ENCODE results near the gene POLR3GL. TPM values are rescaled to one million over a fixed set of nuclear protein-coding genes. Genes with fewer than 3 reads are reported as not detected.
A peak's percentile ranks its signal among the peaks of the same experiment; 100 is the strongest.

The POLR3GL gene
- total RNA-seq, 2 donors from 2014 or later = 32.5 to 36.1 TPM

DNA sequence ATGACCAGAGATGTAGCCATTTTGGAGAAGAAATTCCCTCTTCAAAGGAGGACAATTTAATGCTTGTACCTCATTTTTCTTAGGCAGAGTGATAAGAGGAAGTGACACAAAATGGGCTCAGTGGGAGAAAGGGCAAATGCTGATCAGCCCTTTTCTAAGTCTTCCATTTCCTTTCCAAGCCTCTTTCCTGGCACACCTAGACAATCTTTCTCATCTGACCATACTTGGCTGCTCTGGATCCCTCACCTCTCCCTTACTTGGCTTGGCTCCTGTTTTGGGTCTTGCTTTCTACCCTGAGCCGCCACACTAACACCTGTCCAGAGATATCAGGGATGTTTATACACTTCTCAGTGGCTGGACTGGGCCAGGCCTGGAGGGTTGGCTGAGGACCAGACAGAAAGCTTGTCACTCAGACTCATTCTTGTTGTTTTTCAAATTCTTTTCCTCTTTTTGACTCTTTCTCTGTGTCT, 18.8 kb downstream of the POLR3GL start:
- no peaks in the 10 kb centered on the region for H3K9me3 Mint-ChIP-seq
- H3K27me3 Mint-ChIP-seq (ENCODE audit: low read depth) = no peaks in the 10 kb centered on the region
- no peak for ATAC-seq (replicated peaks in 1 of 2)
- no peak for DNase-seq
- peaks cover 12% of the 10 kb centered on the region for H3K4me1 Mint-ChIP-seq (ENCODE audit: low read depth)
- H3K27ac Mint-ChIP-seq = peak overlapping the region; percentile 64
- H3K36me3 Mint-ChIP-seq (ENCODE audit: insufficient read depth in 2 of 2) = no peaks in the 10 kb centered on the region
- peak overlapping the region in 1 of 2 donors; percentile 17 for H3K4me3 Mint-ChIP-seq

- H3K4me1 Mint-ChIP-seq (ENCODE audit: low read depth) = peaks cover 19% of the 10 kb centered on the region
- H3K4me3 Mint-ChIP-seq = peak overlapping the region in 1 of 2 donors; percentile 55
- H3K27ac Mint-ChIP-seq = peak overlapping the region; percentile 64
- no peaks in the 10 kb centered on the region for H3K27me3 Mint-ChIP-seq (ENCODE audit: low read depth)
- DNase-seq (peak in 1 of 2 donors; percentile 23), ATAC-seq (replicated peaks in 1 of 2) (no peak)
- H3K36me3 Mint-ChIP-seq (ENCODE audit: insufficient read depth in 2 of 2) = no peaks in the 10 kb centered on the region
- no peaks in the 10 kb centered on the region for H3K9me3 Mint-ChIP-seq
These were observed 19.7 kb downstream of the POLR3GL start for GRCh38 chr1:145983960-145984830.

DNA sequence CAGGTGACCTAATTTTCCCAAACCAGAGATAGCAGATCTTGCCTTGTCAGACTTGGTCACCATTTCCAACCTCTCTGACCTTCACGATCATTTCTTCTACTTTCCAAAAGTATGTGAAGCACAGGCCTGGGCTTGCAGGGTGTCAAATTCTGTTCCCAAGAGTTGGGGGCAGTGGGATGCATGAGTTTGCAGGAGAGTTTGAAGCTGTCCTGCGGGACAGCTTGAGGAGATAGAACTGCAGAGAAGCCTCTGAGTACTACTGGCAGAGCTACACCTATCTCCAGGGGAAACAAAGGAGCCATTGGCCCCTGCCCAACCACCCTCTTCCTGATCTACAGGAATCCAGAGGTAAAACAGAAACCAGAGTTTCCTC, 20.6 kb downstream of the POLR3GL start:
- H3K4me1 Mint-ChIP-seq (ENCODE audit: low read depth) = peaks cover 21% of the 10 kb centered on the region
- no peak for DNase-seq
- peak overlapping the region; percentile 55 to 61 for H3K4me3 Mint-ChIP-seq
- H3K27ac Mint-ChIP-seq = peak overlapping the region; percentile 62
- no peaks in the 10 kb centered on the region for H3K36me3 Mint-ChIP-seq (ENCODE audit: insufficient read depth in 2 of 2)
- no peak for ATAC-seq (replicated peaks in 1 of 2)
- H3K27me3 Mint-ChIP-seq (ENCODE audit: low read depth) = no peaks in the 10 kb centered on the region
- H3K9me3 Mint-ChIP-seq = no peaks in the 10 kb centered on the region

DNA sequence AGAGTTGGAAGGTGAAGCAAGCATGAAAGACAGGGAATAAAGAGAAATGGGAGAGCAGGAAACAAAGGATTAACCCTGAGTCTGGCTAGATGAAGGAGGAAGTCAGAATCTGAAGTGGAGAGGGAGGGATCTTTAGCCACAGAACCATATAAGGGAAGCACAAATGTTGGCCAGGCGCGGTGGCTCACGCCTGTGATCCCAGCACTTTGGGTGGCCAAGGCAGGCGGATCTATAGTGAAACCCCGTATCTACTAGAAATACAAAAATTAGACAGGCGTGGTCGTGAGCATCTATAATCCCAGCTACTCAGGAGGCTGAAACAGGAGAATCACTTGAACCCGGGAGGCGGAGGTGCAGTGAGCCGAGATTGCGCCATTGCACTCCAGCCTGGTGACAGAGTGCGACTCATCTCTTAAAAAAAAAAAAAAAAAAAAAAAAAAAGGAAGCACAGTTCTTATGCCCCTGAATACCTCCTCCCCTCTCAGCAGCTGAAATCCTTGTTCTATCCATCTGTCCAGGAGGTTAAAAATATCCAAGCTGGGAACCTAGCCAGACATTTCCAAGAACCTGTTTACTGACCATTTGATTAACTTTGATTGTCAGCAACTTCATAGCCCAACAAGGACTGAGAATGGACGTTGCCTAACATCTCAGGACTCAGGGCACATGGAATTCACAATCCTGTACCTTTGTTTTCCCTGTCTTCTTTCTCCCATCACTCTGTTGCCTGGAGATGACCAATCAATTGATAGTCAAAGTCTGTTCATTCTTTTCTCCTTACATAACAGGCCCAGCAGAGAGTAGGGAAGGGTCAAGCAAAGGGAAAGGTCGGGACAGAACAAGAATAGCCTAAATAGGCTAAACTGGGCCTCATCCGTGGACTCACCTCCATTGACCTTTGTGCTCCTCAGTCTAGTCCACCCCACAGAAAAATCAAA, 21.3 kb downstream of the POLR3GL start:
- Mint-ChIP-seq H3K27ac (peak overlapping the region; percentile 62), H3K4me3 (peak overlapping the region; percentile 55 to 61), H3K27me3 (ENCODE audit: low read depth) (no peaks in the 10 kb centered on the region), H3K9me3 (no peaks in the 10 kb centered on the region), H3K4me1 (ENCODE audit: low read depth) (peaks cover 28% of the 10 kb centered on the region), H3K36me3 (ENCODE audit: insufficient read depth in 2 of 2) (no peaks in the 10 kb centered on the region)
- DNase-seq (no peak), ATAC-seq (replicated peaks in 1 of 2) (no peak)

DNA sequence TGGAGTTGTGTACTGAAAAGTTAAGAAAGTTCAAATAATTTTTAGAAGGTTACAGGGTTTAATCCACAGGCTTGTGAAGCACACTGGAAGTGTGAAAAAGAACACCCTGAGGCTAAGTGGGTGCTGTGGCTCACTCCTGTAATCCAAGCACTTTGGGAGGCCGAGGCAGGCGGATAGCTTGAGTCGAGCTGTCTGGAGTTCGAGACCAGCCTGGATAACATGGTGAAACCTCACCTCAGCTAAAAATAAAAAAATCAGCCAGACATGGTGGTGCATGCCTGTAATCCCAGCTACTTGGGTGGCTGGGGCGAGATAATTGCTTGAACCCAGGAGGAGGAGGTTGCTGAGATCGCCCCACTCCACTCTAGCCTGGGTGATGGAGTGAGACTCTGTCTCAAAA, 22.1 kb downstream of the POLR3GL start:
- Mint-ChIP-seq H3K27me3 (ENCODE audit: low read depth) (no peaks in the 10 kb centered on the region), H3K36me3 (ENCODE audit: insufficient read depth in 2 of 2) (no peaks in the 10 kb centered on the region), H3K27ac (no peak overlapping the region), H3K4me1 (ENCODE audit: low read depth) (peaks cover 33% of the 10 kb centered on the region), H3K4me3 (no peak overlapping the region), H3K9me3 (no peaks in the 10 kb centered on the region)
- ATAC-seq (replicated peaks in 1 of 2) (no peak), DNase-seq (no peak)

DNA sequence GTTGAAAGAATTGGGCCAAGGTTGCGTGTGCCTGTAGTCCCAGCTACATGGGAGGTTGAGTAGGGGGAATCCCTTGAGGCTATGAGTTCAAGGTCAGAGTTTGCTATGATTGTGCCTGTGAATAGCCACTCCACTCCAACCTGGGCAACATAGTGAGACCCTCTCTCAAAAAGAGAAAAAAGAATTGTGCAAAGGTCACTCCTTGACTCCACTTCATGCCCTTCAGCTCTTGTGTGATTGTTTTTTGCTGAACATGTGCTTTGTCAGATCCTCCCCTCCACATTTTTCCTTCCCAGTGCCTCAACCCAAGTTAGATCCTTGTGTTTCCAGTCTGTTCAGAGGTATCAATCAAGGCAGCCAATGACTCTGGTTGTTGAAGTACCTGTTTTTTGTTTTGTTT, 23.4 kb downstream of the POLR3GL start:
- Mint-ChIP-seq H3K27me3 (ENCODE audit: low read depth) (no peaks in the 10 kb centered on the region), H3K9me3 (no peaks in the 10 kb centered on the region), H3K27ac (no peak overlapping the region), H3K36me3 (ENCODE audit: insufficient read depth in 2 of 2) (peaks cover 1 to 8% of the 10 kb centered on the region in 2 donors), H3K4me3 (no peak overlapping the region), H3K4me1 (ENCODE audit: low read depth) (peaks cover 47% of the 10 kb centered on the region)
- DNase-seq (no peak), ATAC-seq (replicated peaks in 1 of 2) (no peak)

GRCh38 chr1:145988773-145989172, 24.3 kb downstream of the POLR3GL start:
- H3K4me1 Mint-ChIP-seq (ENCODE audit: low read depth) = peaks cover 55% of the 10 kb centered on the region
- DNase-seq = no peak
- peak overlapping the region; percentile 13 to 19 for H3K4me3 Mint-ChIP-seq
- no peaks in the 10 kb centered on the region for H3K27me3 Mint-ChIP-seq (ENCODE audit: low read depth)
- H3K36me3 Mint-ChIP-seq (ENCODE audit: insufficient read depth in 2 of 2) = peaks cover 4 to 17% of the 10 kb centered on the region in 2 donors
- no peaks in the 10 kb centered on the region for H3K9me3 Mint-ChIP-seq
- peak; percentile 23 to 30 for ATAC-seq (replicated peaks in 1 of 2)
- H3K27ac Mint-ChIP-seq = peak overlapping the region; percentile 43

- ATAC-seq (replicated peaks in 1 of 2) = no peak
- peak overlapping the region; percentile 10 for H3K27ac Mint-ChIP-seq
- H3K4me3 Mint-ChIP-seq = no peak overlapping the region
- DNase-seq = no peak
- no peaks in the 10 kb centered on the region for H3K9me3 Mint-ChIP-seq
- H3K36me3 Mint-ChIP-seq (ENCODE audit: insufficient read depth in 2 of 2) = peaks cover 19 to 32% of the 10 kb centered on the region in 2 donors
- H3K4me1 Mint-ChIP-seq (ENCODE audit: low read depth) = peaks cover 67% of the 10 kb centered on the region
- no peaks in the 10 kb centered on the region for H3K27me3 Mint-ChIP-seq (ENCODE audit: low read depth)
These were observed 25.9 kb downstream of the POLR3GL start for GRCh38 chr1:145990249-145990855.

DNA sequence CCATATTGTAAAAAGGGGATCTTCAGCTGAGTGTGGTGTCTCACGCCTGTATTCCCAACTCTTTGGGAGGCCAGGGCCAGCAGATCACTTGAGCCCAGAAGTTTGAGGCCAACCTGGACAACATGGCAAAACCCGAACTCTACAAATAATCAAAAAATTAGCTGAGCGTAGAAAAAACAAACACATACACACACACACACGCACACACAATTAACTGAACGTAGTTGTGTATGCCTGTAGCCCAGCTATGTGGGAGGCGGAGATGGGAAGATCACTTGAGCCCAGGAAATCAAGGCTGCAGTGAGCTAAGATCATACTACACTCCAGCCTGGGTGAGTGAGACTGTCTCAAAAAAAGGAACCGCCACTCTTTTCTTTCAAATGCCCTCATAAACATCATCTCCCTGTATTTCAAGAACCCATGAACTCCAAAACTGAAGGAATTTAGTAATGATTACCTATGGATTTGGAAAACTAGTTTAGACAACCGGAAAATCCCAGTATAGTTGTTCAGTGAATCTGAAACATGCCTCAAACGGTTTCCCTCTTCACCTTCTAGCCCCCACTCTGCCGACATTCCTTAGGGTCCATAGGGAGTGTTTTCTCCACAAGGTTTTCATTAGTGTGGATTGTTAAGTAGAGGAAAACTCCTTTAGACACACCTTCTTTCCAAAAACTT, 27.4 kb downstream of the POLR3GL start:
- Mint-ChIP-seq H3K27me3 (ENCODE audit: low read depth) (no peaks in the 10 kb centered on the region), H3K27ac (peak overlapping the region; percentile 99), H3K9me3 (no peaks in the 10 kb centered on the region), H3K36me3 (ENCODE audit: insufficient read depth in 2 of 2) (peaks cover 28 to 37% of the 10 kb centered on the region in 2 donors), H3K4me1 (ENCODE audit: low read depth) (peaks cover 73% of the 10 kb centered on the region), H3K4me3 (peak overlapping the region in 1 of 2 donors; percentile 50)
- ATAC-seq (replicated peaks in 1 of 2) (no peak), DNase-seq (no peak)

DNA sequence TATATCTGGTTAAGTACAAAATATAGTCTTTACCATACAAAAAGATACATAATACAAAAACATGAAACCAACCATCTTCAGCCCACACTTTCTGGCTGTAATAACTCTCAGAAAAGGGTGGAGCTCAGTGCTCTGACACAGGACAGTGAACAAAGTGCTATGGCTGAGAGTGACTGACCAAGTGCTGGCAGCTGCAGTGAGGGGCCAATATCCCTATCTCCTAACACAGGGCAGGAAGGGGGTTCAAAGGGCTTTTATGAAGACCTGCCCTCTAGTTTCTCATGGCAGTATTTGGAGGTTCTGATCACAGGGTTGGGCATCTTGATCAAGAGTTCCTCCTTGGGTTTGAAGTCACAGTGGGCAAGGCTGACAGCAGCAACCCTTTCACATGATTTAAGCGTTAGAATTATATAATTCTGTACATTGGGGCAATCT, 28.0 kb downstream of the POLR3GL start:
- ATAC-seq (replicated peaks in 1 of 2) = no peak
- Mint-ChIP-seq H3K4me1 (ENCODE audit: low read depth) (peaks cover 75% of the 10 kb centered on the region), H3K36me3 (ENCODE audit: insufficient read depth in 2 of 2) (peaks cover 28 to 37% of the 10 kb centered on the region in 2 donors), H3K9me3 (no peaks in the 10 kb centered on the region), H3K27ac (peak overlapping the region; percentile 99), H3K4me3 (peak overlapping the region; percentile 100), H3K27me3 (ENCODE audit: low read depth) (no peaks in the 10 kb centered on the region)
- no peak for DNase-seq

GRCh38 chr1:145992958-145993617, 28.6 kb downstream of the POLR3GL start:
- Mint-ChIP-seq H3K4me1 (ENCODE audit: low read depth) (peaks cover 75% of the 10 kb centered on the region), H3K9me3 (no peaks in the 10 kb centered on the region), H3K27me3 (ENCODE audit: low read depth) (no peaks in the 10 kb centered on the region), H3K36me3 (ENCODE audit: insufficient read depth in 2 of 2) (peaks cover 28 to 37% of the 10 kb centered on the region in 2 donors), H3K4me3 (peak overlapping the region; percentile 100), H3K27ac (peak overlapping the region; percentile 99)
- ATAC-seq (replicated peaks in 1 of 2) (no peak), DNase-seq (no peak)

All from activated T-cell treated with anti-CD3 and anti-CD28 coated beads, Interleukin-2, amount 50 U/mL, for 72 hours (primary cell).